PC-3 (cell line): ENCODE data around the gene CELF5.

Experiments
- CTCF ChIP-seq: fragments of 300-600 bp; sonication (generic); conservative IDR thresholded peaks from 2 replicates; pipeline ENCODE4 v1.5.1; 2017; ENCODE audit warnings: antibody characterized with exemption, low read depth, mild to moderate bottlenecking, low read length
- EZH2 ChIP-seq: fragments of 300-600 bp; sonication (generic); IDR thresholded peaks from one replicate; pipeline ENCODE4 v1.6.1; 2017; ENCODE audit warnings: antibody characterized with exemption, mild to moderate bottlenecking, low read length; ENCODE audit not compliant: unreplicated experiment
- EZH2phosphoT487 ChIP-seq: fragments of 300-600 bp; sonication (generic); IDR thresholded peaks from 2 replicates; pipeline ENCODE4 v1.6.1; 2018; ENCODE audit warnings: mild to moderate bottlenecking, antibody characterized with exemption, low read length, borderline replicate concordance

DNA sequence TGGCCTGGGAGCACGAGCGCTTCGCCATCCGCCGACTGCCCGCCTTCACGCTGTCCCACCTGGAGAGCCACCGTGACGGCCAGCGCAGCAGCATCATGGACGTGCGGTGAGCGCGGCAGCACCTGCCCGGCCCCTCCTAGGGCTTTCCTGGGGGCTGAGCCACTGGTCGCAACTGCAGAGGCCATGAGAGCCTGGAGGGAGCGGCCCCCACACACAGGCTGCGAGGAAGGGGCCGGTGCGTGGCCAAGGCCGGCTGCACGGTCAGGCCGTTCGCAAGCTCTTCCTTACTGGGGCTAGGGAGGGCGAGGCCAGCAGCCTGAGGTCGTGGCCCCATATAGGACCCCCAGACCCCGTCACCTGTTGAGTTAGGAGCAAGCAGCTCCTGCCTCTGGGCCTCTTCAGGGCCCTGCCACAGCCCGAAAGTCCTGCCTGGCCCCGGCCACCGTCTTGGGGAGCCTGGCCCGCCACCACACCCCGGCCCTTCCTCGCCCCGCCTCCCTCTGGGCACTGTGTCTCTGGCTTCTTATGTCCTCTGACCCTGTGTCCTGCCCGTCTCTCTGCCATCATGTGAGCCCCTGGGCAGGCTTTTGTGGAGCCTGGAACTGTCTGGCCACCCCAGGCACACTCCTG is 19.7 kb upstream of the CELF5 start:
- TF ChIP-seq CTCF (no peak), EZH2 (no peak), EZH2phosphoT487 (no peak)
